H9 (cell line): ENCODE results near the gene STPG1. TPM values are rescaled to one million over a fixed set of nuclear protein-coding genes. Genes with fewer than 3 reads are reported as not detected.

ENCODE experiments used
- DNase-seq: peaks from one replicate; pipeline ENCODE4 v3.0.0-alpha.2; 2017
- H2AFZ ChIP-seq: one replicate; pipeline ENCODE4 v1.6.1; 2013; ENCODE audit warnings: mild to moderate bottlenecking, low read length, control low read depth, moderate library complexity
- H2AK5ac ChIP-seq: 2 replicates; pipeline ENCODE4 v1.6.1; 2013; ENCODE audit warnings: low read length, control low read depth, mixed read lengths; ENCODE audit not compliant: insufficient read length
- H2BK120ac ChIP-seq: one replicate; pipeline ENCODE4 v1.6.1; 2013; ENCODE audit warnings: low read depth, mild to moderate bottlenecking, low read length, control low read depth, inconsistent platforms; ENCODE audit not compliant: poor library complexity, severe bottlenecking
- H2BK12ac ChIP-seq: 2 replicates; pipeline ENCODE4 v1.6.1; 2013; ENCODE audit warnings: low read length, control low read depth, mixed read lengths, low read depth; ENCODE audit not compliant: insufficient read length
- H2BK15ac ChIP-seq: 2 replicates; pipeline ENCODE4 v1.6.1; 2013; ENCODE audit warnings: low read depth, low read length, control low read depth
- H2BK20ac ChIP-seq: one replicate; pipeline ENCODE4 v1.6.1; 2013; ENCODE audit warnings: low read depth, mild to moderate bottlenecking, low read length, control low read depth, inconsistent platforms; ENCODE audit not compliant: poor library complexity, severe bottlenecking
- H2BK5ac ChIP-seq: 2 replicates; pipeline ENCODE4 v1.6.1; 2013; ENCODE audit warnings: low read length, control low read depth, mixed read lengths; ENCODE audit not compliant: insufficient read length
- H3K14ac ChIP-seq: 2 replicates; pipeline ENCODE4 v1.6.1; 2013; ENCODE audit warnings: low read length, control low read depth; ENCODE audit not compliant: insufficient read depth
- H3K18ac ChIP-seq: 2 replicates; pipeline ENCODE4 v1.6.1; 2013; ENCODE audit warnings: low read depth, mild to moderate bottlenecking, mixed read lengths, low read length, control low read depth; ENCODE audit not compliant: insufficient read length
- H3K23ac ChIP-seq: 2 replicates; pipeline ENCODE4 v1.6.1; 2013; ENCODE audit warnings: low read length, control low read depth, mixed read lengths, low read depth; ENCODE audit not compliant: insufficient read length
- H3K23me2 ChIP-seq: 2 replicates; pipeline ENCODE4 v1.6.1; 2013; ENCODE audit warnings: low read depth, mild to moderate bottlenecking, mixed read lengths, low read length, control low read depth; ENCODE audit not compliant: insufficient read length, poor library complexity, severe bottlenecking
- H3K27ac ChIP-seq: 2 replicates; pipeline ENCODE4 v1.5.1; 2013; ENCODE audit warnings: low read length, control low read depth, mixed read lengths, low read depth; ENCODE audit not compliant: insufficient read length
- H3K27me3 ChIP-seq: 2 replicates; pipeline ENCODE4 v1.6.1; 2013; ENCODE audit warnings: low read length, control low read depth, inconsistent platforms; ENCODE audit not compliant: insufficient read depth
- H3K4ac ChIP-seq: 2 replicates; pipeline ENCODE4 v1.6.1; 2013; ENCODE audit warnings: low read depth, mild to moderate bottlenecking, control low read depth, inconsistent platforms, low read length, moderate library complexity
- H3K4me1 ChIP-seq: 2 replicates; pipeline ENCODE4 v1.6.1; 2013; ENCODE audit warnings: low read length, control low read depth, inconsistent platforms; ENCODE audit not compliant: insufficient read depth
- H3K4me2 ChIP-seq: 2 replicates; pipeline ENCODE4 v1.6.1; 2013; ENCODE audit warnings: low read length, control low read depth, mixed read lengths; ENCODE audit not compliant: insufficient read length, insufficient read depth
- H3K56ac ChIP-seq: 2 replicates; pipeline ENCODE4 v1.6.1; 2013; ENCODE audit warnings: low read depth, mild to moderate bottlenecking, mixed read lengths, low read length, control low read depth; ENCODE audit not compliant: insufficient read length
- H3K79me1 ChIP-seq: 2 replicates; pipeline ENCODE4 v1.6.1; 2013; ENCODE audit warnings: low read depth, mild to moderate bottlenecking, moderate library complexity, low read length, control low read depth, inconsistent platforms; ENCODE audit not compliant: insufficient read depth, poor library complexity, severe bottlenecking
- H3K79me2 ChIP-seq: 2 replicates; pipeline ENCODE4 v1.6.1; 2013; ENCODE audit warnings: low read length, control low read depth, inconsistent platforms; ENCODE audit not compliant: insufficient read depth
- H3K9ac ChIP-seq: 2 replicates; pipeline ENCODE4 v1.6.1; 2013; ENCODE audit warnings: low read length, control low read depth, mixed read lengths; ENCODE audit not compliant: insufficient read length; ENCODE audit errors: extremely low read depth
- H3K9me3 ChIP-seq: one replicate; pipeline ENCODE4 v1.6.1; 2013; ENCODE audit warnings: low read depth, low read length, inconsistent platforms; ENCODE audit not compliant: control insufficient read depth
- H3T11ph ChIP-seq: one replicate; pipeline ENCODE4 v1.6.1; 2013; ENCODE audit warnings: mild to moderate bottlenecking, low read length, control low read depth, inconsistent platforms
- H4K20me1 ChIP-seq: one replicate; pipeline ENCODE4 v1.6.1; 2013; ENCODE audit not compliant: control insufficient read depth, insufficient read length, insufficient read depth
- H4K5ac ChIP-seq: 2 replicates; pipeline ENCODE4 v1.6.1; 2013; ENCODE audit warnings: low read depth, mild to moderate bottlenecking, mixed read lengths, low read length, control low read depth; ENCODE audit not compliant: insufficient read length
- H4K8ac ChIP-seq: replicated peaks from 2 replicates; pipeline ENCODE4 v1.6.1; 2013; ENCODE audit warnings: low read length, control low read depth, mixed read lengths, low read depth; ENCODE audit not compliant: insufficient read length
- H4K91ac ChIP-seq: 2 replicates; pipeline ENCODE4 v1.6.1; 2013; ENCODE audit warnings: low read depth, mild to moderate bottlenecking, moderate library complexity, mixed read lengths, low read length, control low read depth; ENCODE audit not compliant: insufficient read length
- H3K27ac Mint-ChIP-seq, 3 experiments: 2 replicates in 2 of 3; 3 replicates in 1 of 3; pipeline ENCODE4 v1.8.0; 2020 to 2021; ENCODE audit warnings: mixed read lengths in 3 of 3, mild to moderate bottlenecking in 1 of 3, moderate library complexity in 1 of 3
- H3K27me3 Mint-ChIP-seq: 2 replicates; pipeline ENCODE4 v1.8.0; 2021; ENCODE audit warnings: low read depth, mild to moderate bottlenecking, moderate library complexity, mixed read lengths
- H3K36me3 Mint-ChIP-seq, 3 experiments: 2 replicates in 2 of 3; 3 replicates in 1 of 3; pipeline ENCODE4 v1.8.0; 2020 to 2021; ENCODE audit warnings: low read depth in 3 of 3, mixed read lengths in 3 of 3; ENCODE audit not compliant: insufficient read depth in 1 of 3
- H3K4me1 Mint-ChIP-seq, 2 experiments: 2 replicates each; pipeline ENCODE4 v1.8.0; 2020; ENCODE audit warnings: mixed read lengths in 2 of 2
- H3K4me3 Mint-ChIP-seq, 2 experiments: 2 replicates in 1 of 2; 3 replicates in 1 of 2; pipeline ENCODE4 v1.8.0; 2020 to 2021; ENCODE audit warnings: mild to moderate bottlenecking in 2 of 2, mixed read lengths in 2 of 2, moderate library complexity in 1 of 2
- H3K9me3 Mint-ChIP-seq, 2 experiments: 2 replicates in 1 of 2; 3 replicates in 1 of 2; pipeline ENCODE4 v1.8.0; 2020; ENCODE audit warnings: mild to moderate bottlenecking in 2 of 2, mixed read lengths in 2 of 2, moderate library complexity in 1 of 2
- CTCF ChIP-seq: fragments of 200-600 bp; sonication (generic); conservative IDR thresholded peaks from 3 replicates; pipeline ENCODE4 v1.8.0; 2021; ENCODE audit warnings: antibody characterized with exemption, mild to moderate bottlenecking
- WGBS: extraction: QIAGEN DNeasy Blood & Tissue Kit; methylation state at CpG from one replicate; pipeline ENCODE4 v1.1.7; 2013; ENCODE audit warnings: missing lambda C conversion rate, low lambda C conversion rate, mixed read lengths; ENCODE audit not compliant: insufficient read length; ENCODE audit errors: extremely low coverage; 5-methylcytosine and 5-hydroxymethylcytosine counted together
- total RNA-seq: library from RNA; stranded (reverse); gene quantifications from 2 replicates; pipeline ENCODE4 v1.2.1, GENCODE V29; 2021

Gene STPG1
- total RNA-seq, 1 experiment from 2014 or later, result 8.3 TPM

- H3K4me3 Mint-ChIP-seq, result no peak overlapping the region
- Histone ChIP-seq H2AFZ (no peak overlapping the region), H3K79me1 (no peaks in the 10 kb centered on the region), H3K14ac (no peak overlapping the region), H3K4me1 (no peaks in the 10 kb centered on the region), H3K18ac (no peak overlapping the region), H3K27ac (no peak overlapping the region), H2BK12ac (no peak overlapping the region), H3K9ac (no peak overlapping the region), H3K4ac (no peak overlapping the region), H4K20me1 (no peaks in the 10 kb centered on the region), H2BK20ac (no peak overlapping the region), H3K56ac (no peak overlapping the region), H4K5ac (no peak overlapping the region), H4K8ac (no peak overlapping the region), H2BK120ac (no peak overlapping the region), H2BK15ac (no peak overlapping the region), H2BK5ac (no peak overlapping the region), H3K4me2 (no peak overlapping the region), H3T11ph (no peak overlapping the region), H3K79me2 (no peaks in the 10 kb centered on the region), H2AK5ac (no peak overlapping the region), H3K9me3 (no peaks in the 10 kb centered on the region), H4K91ac (no peak overlapping the region), H3K27me3 (no peaks in the 10 kb centered on the region), H3K23me2 (no peaks in the 10 kb centered on the region), H3K23ac (no peak overlapping the region)
- no peaks in the 10 kb centered on the region; the same call in 1 of the 2 replicates for H3K27me3 Mint-ChIP-seq
- H3K27ac Mint-ChIP-seq, result no peak overlapping the region
- DNase-seq, result no peak
- 100% methylated on average over 1 of the region's 4 CpGs for WGBS
- peaks cover 4 to 6% (median 6%) of the 10 kb centered on the region in 3 experiments; a peak in 6 of 7 replicates for H3K36me3 Mint-ChIP-seq
- 0 out of 4 replicates have a peak, but pooled peaks cover 0 to 2% of the 10 kb centered on the region in 2 experiments for H3K4me1 Mint-ChIP-seq
- no peak for TF ChIP-seq CTCF
- H3K9me3 Mint-ChIP-seq, result no peaks in the 10 kb centered on the region; a peak in 1 of 5 replicates
These were observed 60.2 kb downstream of the STPG1 start for GRCh38 chr1:24353292-24353891.
